HepG2 (cell line): ENCODE results near the gene IQCN. TPM values are rescaled to one million over a fixed set of nuclear protein-coding genes. Genes with fewer than 3 reads are reported as not detected.
A peak's percentile ranks its signal among the peaks of the same experiment; 100 is the strongest.

ENCODE experiments used
- ARID2 ChIP-seq: sonication (generic); formaldehyde crosslinking; IDR thresholded peaks from 2 replicates; pipeline ENCODE4 v1.8.1; 2022; ENCODE audit warnings: mild to moderate bottlenecking, missing genetic modification reagents, borderline replicate concordance
- HDAC6 ChIP-seq: fragments of 200-600 bp; sonication (generic); IDR thresholded peaks from 2 replicates; pipeline ENCODE4 v1.7.0; 2017; ENCODE audit warnings: mild to moderate bottlenecking, antibody characterized with exemption, low read length, low read depth
- RAD51 ChIP-seq: fragments of 450-650 bp; IDR thresholded peaks from 2 replicates; pipeline ENCODE4 v1.6.1; 2016; ENCODE audit warnings: borderline replicate concordance
- REL ChIP-seq: sonication (generic); formaldehyde crosslinking; conservative IDR thresholded peaks from 2 replicates; pipeline ENCODE4 v1.8.0; 2022; ENCODE audit warnings: mild to moderate bottlenecking, missing genetic modification reagents, moderate library complexity
- SKI ChIP-seq: fragments of 450-650 bp; IDR thresholded peaks from one replicate; pipeline ENCODE4 v1.6.1; 2018; ENCODE audit warnings: mild to moderate bottlenecking; ENCODE audit not compliant: partially characterized antibody
- ZBTB42 ChIP-seq: sonication (generic); formaldehyde crosslinking; IDR thresholded peaks from 2 replicates; pipeline ENCODE4 v1.5.0; 2020; ENCODE audit warnings: mild to moderate bottlenecking, missing genetic modification reagents
- ZNF138 ChIP-seq: sonication (generic); formaldehyde crosslinking; IDR thresholded peaks from 2 replicates; pipeline ENCODE4 v1.5.0; 2020; ENCODE audit warnings: mild to moderate bottlenecking, low read depth, missing genetic modification reagents
- ZNF17 ChIP-seq: sonication (generic); formaldehyde crosslinking; IDR thresholded peaks from 2 replicates; pipeline ENCODE4 v1.5.0; 2020; ENCODE audit warnings: mild to moderate bottlenecking, missing genetic modification reagents
- ZNF737 ChIP-seq: sonication (generic); formaldehyde crosslinking; IDR thresholded peaks from 2 replicates; pipeline ENCODE4 v1.5.0; 2020; ENCODE audit warnings: missing genetic modification reagents, mild to moderate bottlenecking, borderline replicate concordance
- ZNF781 ChIP-seq: sonication (generic); formaldehyde crosslinking; IDR thresholded peaks from 2 replicates; pipeline ENCODE4 v1.5.1; 2020; ENCODE audit warnings: borderline replicate concordance, mild to moderate bottlenecking, missing genetic modification reagents; ENCODE audit errors: not compliant biosample characterization
- ZSCAN20 ChIP-seq: sonication (generic); formaldehyde crosslinking; IDR thresholded peaks from 2 replicates; pipeline ENCODE4 v1.4.0; 2020; ENCODE audit warnings: missing genetic modification reagents, mild to moderate bottlenecking, borderline replicate concordance
- polyA plus RNA-seq, 8 experiments: library from polyadenylated mRNA; depleted of rRNA in 3 of 8; stranded (reverse) in 7 of 8; unstranded in 1 of 8; fragments of >200 nt; fragmentation: Illumina TruSeq in 4 of 8; extraction: Trizol in 4 of 8; gene quantifications; 2 replicates each; pipeline versions ENCODE4 v1.2.1 to v1.2.3, GENCODE V29; 2011 to 2016; ENCODE audit warnings: low read depth in 4 of 8, missing spikeins in 1 of 8, mixed read lengths in 1 of 8; ENCODE audit not compliant: insufficient read depth in 1 of 8
- total RNA-seq, 5 experiments: library from RNA; depleted of rRNA; stranded (reverse); fragments of >200 nt; fragmentation: Illumina TruSeq; extraction: Trizol; gene quantifications; 2 replicates each; pipeline ENCODE4 v1.2.3, GENCODE V29; 2016; ENCODE audit warnings: low read depth in 1 of 5
- TF ChIP-seq, protein P1 (sequence below): sonication (generic); formaldehyde crosslinking; IDR thresholded peaks from 2 replicates; pipeline ENCODE4 v1.5.0; 2020; ENCODE audit warnings: mild to moderate bottlenecking, missing genetic modification reagents, borderline replicate concordance
- TF ChIP-seq, protein P2 (sequence below): sonication (generic); formaldehyde crosslinking; IDR thresholded peaks from 2 replicates; pipeline ENCODE4 v1.4.0; 2020; ENCODE audit warnings: missing genetic modification reagents, borderline replicate concordance
- TF ChIP-seq, protein P3 (sequence below): sonication (generic); formaldehyde crosslinking; conservative IDR thresholded peaks from 2 replicates; pipeline ENCODE4 v1.5.0; 2020; ENCODE audit warnings: missing genetic modification reagents

Gene IQCN
- total and polyA plus RNA-seq, 2 of the 13 experiments (the other 11 are each of a cell fraction or from before 2014, with no cell fraction given): 0.04 to 0.18 TPM

DNA sequence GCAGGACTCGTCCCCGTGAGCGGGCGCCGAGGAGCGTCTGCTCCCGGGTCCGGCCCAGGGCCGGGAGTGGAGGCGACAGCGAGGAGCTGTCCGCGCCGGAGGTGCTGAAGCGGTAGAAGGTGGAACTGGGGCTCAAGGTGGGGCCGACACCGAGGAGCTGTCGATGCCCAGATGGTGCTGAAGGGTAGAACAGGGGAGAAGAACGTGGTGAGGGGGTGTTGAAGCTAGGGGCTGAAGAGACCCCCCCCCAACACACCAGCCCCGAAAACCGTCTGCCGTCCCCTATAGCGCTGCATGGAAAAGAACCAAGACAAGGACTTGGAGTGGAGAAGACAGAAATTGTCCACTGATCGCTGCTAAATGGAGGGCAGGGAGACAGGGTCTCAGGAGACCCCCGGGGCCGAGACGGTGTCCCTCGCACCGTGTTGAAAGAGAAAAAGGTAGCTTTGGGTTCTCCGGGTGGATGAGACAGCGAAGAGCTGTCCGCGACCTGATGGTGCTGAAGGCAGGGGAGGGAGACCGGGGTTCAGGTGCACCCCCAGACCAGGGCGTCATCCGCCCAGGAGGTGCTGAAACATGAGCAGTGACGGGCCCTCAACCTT is 40.9 kb downstream of the IQCN start (continued):
- TF ChIP-seq, protein P1, sequence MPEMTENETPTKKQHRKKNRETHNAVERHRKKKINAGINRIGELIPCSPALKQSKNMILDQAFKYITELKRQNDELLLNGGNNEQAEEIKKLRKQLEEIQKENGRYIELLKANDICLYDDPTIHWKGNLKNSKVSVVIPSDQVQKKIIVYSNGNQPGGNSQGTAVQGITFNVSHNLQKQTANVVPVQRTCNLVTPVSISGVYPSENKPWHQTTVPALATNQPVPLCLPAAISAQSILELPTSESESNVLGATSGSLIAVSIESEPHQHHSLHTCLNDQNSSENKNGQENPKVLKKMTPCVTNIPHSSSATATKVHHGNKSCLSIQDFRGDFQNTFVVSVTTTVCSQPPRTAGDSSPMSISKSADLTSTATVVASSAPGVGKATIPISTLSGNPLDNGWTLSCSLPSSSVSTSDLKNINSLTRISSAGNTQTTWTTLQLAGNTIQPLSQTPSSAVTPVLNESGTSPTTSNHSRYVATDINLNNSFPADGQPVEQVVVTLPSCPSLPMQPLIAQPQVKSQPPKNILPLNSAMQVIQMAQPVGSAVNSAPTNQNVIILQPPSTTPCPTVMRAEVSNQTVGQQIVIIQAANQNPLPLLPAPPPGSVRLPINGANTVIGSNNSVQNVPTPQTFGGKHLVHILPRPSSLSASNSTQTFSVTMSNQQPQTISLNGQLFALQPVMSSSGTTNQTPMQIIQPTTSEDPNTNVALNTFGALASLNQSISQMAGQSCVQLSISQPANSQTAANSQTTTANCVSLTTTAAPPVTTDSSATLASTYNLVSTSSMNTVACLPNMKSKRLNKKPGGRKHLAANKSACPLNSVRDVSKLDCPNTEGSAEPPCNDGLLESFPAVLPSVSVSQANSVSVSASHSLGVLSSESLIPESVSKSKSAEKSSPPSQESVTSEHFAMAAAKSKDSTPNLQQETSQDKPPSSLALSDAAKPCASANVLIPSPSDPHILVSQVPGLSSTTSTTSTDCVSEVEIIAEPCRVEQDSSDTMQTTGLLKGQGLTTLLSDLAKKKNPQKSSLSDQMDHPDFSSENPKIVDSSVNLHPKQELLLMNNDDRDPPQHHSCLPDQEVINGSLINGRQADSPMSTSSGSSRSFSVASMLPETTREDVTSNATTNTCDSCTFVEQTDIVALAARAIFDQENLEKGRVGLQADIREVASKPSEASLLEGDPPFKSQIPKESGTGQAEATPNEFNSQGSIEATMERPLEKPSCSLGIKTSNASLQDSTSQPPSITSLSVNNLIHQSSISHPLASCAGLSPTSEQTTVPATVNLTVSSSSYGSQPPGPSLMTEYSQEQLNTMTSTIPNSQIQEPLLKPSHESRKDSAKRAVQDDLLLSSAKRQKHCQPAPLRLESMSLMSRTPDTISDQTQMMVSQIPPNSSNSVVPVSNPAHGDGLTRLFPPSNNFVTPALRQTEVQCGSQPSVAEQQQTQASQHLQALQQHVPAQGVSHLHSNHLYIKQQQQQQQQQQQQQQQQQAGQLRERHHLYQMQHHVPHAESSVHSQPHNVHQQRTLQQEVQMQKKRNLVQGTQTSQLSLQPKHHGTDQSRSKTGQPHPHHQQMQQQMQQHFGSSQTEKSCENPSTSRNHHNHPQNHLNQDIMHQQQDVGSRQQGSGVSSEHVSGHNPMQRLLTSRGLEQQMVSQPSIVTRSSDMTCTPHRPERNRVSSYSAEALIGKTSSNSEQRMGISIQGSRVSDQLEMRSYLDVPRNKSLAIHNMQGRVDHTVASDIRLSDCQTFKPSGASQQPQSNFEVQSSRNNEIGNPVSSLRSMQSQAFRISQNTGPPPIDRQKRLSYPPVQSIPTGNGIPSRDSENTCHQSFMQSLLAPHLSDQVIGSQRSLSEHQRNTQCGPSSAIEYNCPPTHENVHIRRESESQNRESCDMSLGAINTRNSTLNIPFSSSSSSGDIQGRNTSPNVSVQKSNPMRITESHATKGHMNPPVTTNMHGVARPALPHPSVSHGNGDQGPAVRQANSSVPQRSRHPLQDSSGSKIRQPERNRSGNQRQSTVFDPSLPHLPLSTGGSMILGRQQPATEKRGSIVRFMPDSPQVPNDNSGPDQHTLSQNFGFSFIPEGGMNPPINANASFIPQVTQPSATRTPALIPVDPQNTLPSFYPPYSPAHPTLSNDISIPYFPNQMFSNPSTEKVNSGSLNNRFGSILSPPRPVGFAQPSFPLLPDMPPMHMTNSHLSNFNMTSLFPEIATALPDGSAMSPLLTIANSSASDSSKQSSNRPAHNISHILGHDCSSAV (CRISPR knock-in tag): no peak
- TF ChIP-seq ZNF138 (CRISPR knock-in tag) (peak; percentile 49; the same call in 1 of the 2 replicates), ZNF737 (CRISPR knock-in tag) (0 out of 2 replicates have a peak, but pooled peaks have one; percentile 80), HDAC6 (no peak), ZBTB42 (CRISPR knock-in tag) (peak; percentile 85), ZSCAN20 (CRISPR knock-in tag) (peak; percentile 76; the same call in 1 of the 2 replicates), RAD51 (no peak), ARID2 (no peak), ZNF17 (CRISPR knock-in tag) (no peak; the same call in 1 of the 2 replicates), SKI (no peak), ZNF781 (CRISPR knock-in tag) (peak; percentile 97), REL (CRISPR knock-in tag) (peak; percentile 82; the same call in 1 of the 2 replicates)
- TF ChIP-seq, protein P2, sequence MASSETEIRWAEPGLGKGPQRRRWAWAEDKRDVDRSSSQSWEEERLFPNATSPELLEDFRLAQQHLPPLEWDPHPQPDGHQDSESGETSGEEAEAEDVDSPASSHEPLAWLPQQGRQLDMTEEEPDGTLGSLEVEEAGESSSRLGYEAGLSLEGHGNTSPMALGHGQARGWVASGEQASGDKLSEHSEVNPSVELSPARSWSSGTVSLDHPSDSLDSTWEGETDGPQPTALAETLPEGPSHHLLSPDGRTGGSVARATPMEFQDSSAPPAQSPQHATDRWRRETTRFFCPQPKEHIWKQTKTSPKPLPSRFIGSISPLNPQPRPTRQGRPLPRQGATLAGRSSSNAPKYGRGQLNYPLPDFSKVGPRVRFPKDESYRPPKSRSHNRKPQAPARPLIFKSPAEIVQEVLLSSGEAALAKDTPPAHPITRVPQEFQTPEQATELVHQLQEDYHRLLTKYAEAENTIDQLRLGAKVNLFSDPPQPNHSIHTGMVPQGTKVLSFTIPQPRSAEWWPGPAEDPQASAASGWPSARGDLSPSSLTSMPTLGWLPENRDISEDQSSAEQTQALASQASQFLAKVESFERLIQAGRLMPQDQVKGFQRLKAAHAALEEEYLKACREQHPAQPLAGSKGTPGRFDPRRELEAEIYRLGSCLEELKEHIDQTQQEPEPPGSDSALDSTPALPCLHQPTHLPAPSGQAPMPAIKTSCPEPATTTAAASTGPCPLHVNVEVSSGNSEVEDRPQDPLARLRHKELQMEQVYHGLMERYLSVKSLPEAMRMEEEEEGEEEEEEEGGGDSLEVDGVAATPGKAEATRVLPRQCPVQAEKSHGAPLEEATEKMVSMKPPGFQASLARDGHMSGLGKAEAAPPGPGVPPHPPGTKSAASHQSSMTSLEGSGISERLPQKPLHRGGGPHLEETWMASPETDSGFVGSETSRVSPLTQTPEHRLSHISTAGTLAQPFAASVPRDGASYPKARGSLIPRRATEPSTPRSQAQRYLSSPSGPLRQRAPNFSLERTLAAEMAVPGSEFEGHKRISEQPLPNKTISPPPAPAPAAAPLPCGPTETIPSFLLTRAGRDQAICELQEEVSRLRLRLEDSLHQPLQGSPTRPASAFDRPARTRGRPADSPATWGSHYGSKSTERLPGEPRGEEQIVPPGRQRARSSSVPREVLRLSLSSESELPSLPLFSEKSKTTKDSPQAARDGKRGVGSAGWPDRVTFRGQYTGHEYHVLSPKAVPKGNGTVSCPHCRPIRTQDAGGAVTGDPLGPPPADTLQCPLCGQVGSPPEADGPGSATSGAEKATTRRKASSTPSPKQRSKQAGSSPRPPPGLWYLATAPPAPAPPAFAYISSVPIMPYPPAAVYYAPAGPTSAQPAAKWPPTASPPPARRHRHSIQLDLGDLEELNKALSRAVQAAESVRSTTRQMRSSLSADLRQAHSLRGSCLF (CRISPR knock-in tag): peak; percentile 94; the same call in 1 of the 2 replicates
- TF ChIP-seq, protein P3, sequence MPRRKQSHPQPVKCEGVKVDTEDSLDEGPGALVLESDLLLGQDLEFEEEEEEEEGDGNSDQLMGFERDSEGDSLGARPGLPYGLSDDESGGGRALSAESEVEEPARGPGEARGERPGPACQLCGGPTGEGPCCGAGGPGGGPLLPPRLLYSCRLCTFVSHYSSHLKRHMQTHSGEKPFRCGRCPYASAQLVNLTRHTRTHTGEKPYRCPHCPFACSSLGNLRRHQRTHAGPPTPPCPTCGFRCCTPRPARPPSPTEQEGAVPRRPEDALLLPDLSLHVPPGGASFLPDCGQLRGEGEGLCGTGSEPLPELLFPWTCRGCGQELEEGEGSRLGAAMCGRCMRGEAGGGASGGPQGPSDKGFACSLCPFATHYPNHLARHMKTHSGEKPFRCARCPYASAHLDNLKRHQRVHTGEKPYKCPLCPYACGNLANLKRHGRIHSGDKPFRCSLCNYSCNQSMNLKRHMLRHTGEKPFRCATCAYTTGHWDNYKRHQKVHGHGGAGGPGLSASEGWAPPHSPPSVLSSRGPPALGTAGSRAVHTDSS (CRISPR knock-in tag): no peak
